ENCODE measurements around the gene KCNAB1.

Gene KCNAB1

GRCh38 chr3:156413293-156413892 is 293.0 kb downstream of the KCNAB1 start:
- DNase-seq (ENCODE audit: low spot score) = no peak

- no peak for DNase-seq (ENCODE audit: low spot score)
These were observed 296.6 kb downstream of the KCNAB1 start for GRCh38 chr3:156416846-156417558.

GRCh38 chr3:156417559-156418132 is 297.3 kb downstream of the KCNAB1 start:
- no peak for DNase-seq (ENCODE audit: low spot score)

- DNase-seq (ENCODE audit: low spot score) = no peak
These were observed 298.1 kb downstream of the KCNAB1 start for GRCh38 chr3:156418428-156418827.

GRCh38 chr3:156421534-156421933 is 301.2 kb downstream of the KCNAB1 start:
- no peak for DNase-seq (ENCODE audit: low spot score)

- no peak for DNase-seq (ENCODE audit: low spot score)
These were observed 304.4 kb downstream of the KCNAB1 start for GRCh38 chr3:156424758-156425157.

- no peak for DNase-seq (ENCODE audit: low spot score)
These were observed 305.3 kb downstream of the KCNAB1 start for GRCh38 chr3:156425651-156426050.

- no peak for DNase-seq (ENCODE audit: low spot score)
These were observed 308.7 kb downstream of the KCNAB1 start for GRCh38 chr3:156429125-156429524.

GRCh38 chr3:156431334-156432124 is 311.2 kb downstream of the KCNAB1 start:
- no peak for DNase-seq (ENCODE audit: low spot score)

- DNase-seq (ENCODE audit: low spot score) = no peak
These were observed 312.2 kb downstream of the KCNAB1 start for GRCh38 chr3:156432563-156432962.

GRCh38 chr3:156433138-156433537 is 312.8 kb downstream of the KCNAB1 start:
- DNase-seq (ENCODE audit: low spot score) = peak; percentile 87

GRCh38 chr3:156433910-156434309 is 313.5 kb downstream of the KCNAB1 start:
- no peak for DNase-seq (ENCODE audit: low spot score)

- no peak for DNase-seq (ENCODE audit: low spot score)
These were observed 314.5 kb downstream of the KCNAB1 start for GRCh38 chr3:156434921-156435320.

- DNase-seq (ENCODE audit: low spot score) = no peak
These were observed 322.7 kb downstream of the KCNAB1 start for GRCh38 chr3:156443079-156443478.

GRCh38 chr3:156445117-156446090 is 325.0 kb downstream of the KCNAB1 start:
- DNase-seq (ENCODE audit: low spot score) = no peak

GRCh38 chr3:156448300-156448699 is 327.9 kb downstream of the KCNAB1 start:
- peak; percentile 15 for DNase-seq (ENCODE audit: low spot score)

- peak; percentile 58 for DNase-seq (ENCODE audit: low spot score)
These were observed 329.6 kb downstream of the KCNAB1 start for GRCh38 chr3:156449710-156450574.

- DNase-seq (ENCODE audit: low spot score) = no peak
These were observed 335.5 kb downstream of the KCNAB1 start for GRCh38 chr3:156455839-156456238.

GRCh38 chr3:156456771-156457224 is 336.4 kb downstream of the KCNAB1 start:
- no peak for DNase-seq (ENCODE audit: low spot score)

- DNase-seq (ENCODE audit: low spot score) = no peak
These were observed 339.1 kb downstream of the KCNAB1 start for GRCh38 chr3:156459434-156459833.
